ENCODE results near the gene PTPRN2.
"Not testable (repeated sequence)": the region's sequence is repeated elsewhere in the genome, so short reads cannot be mapped to it uniquely, and the experiment has no call there.

GRCh38 chr7:158253670-158254045 lies 334.0 kb downstream of the PTPRN2 start:
- not testable (repeated sequence) for TF ChIP-seq CTCF (IDR thresholded peaks at IDR 0.05); ELF1 (IDR thresholded peaks at IDR 0.05); REST (IDR thresholded peaks at IDR 0.05; ENCODE audit: low read depth, low read length); SIN3A (IDR thresholded peaks at IDR 0.05; ENCODE audit: borderline replicate concordance, low read depth, low read length); TAF1 (IDR thresholded peaks at IDR 0.05; ENCODE audit: borderline replicate concordance, low read depth, low read length); TEAD4 (IDR thresholded peaks at IDR 0.05; ENCODE audit: borderline replicate concordance, insufficient read depth)
